GM21723 (cell line): Measurements from ENCODE around the gene YOD1.
A peak's percentile ranks its signal among the peaks of the same experiment; 100 is the strongest.

Experiments
- ATAC-seq: cut with Tn5 transposase; IDR thresholded peaks from one replicate; pipeline ENCODE4 v1.9.1; 2021; ENCODE audit warnings: mild to moderate bottlenecking, moderate library complexity; ENCODE audit not compliant: unreplicated experiment

YOD1 gene

DNA sequence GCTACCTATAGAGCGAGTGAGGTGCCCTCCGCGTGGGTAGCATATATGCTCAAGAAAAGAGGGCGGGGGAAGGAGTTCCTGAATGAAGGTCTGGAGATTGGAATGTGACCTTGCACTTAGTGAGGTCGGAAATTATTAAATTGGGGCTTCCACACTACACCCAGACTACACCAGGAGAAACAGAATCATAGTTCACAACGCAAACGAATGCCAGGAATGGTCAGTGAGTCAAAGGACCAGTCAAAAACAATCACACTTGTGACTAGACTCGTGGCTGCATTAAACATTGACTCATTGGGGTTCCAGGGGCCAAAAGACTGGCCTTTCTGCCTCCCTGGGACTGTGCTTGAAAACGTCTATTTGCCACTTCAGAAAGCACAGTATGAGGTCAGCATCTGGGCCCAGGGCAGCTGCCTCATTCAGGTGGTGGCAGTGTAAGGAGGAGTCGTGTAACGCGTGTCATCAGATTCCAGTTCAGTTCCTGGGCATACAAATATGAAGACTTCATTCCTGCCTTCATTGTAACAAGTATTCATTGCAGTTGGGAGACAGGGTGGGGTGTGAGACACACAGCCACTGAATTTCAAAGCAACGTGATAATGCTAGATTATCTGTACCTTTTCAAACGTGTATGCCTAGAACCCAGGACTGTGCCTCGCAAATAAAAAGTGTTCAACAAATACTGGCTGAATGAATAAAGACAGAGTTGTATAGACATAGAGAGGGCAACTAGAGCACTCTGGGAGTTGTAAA, at the start of gene YOD1:
TSS of gene YOD1 (minus strand) at position 18 of the 753 bp plus-strand sequence. CDS start 178 bp downstream, outside the sequence.
- ATAC-seq = no peak

DNA sequence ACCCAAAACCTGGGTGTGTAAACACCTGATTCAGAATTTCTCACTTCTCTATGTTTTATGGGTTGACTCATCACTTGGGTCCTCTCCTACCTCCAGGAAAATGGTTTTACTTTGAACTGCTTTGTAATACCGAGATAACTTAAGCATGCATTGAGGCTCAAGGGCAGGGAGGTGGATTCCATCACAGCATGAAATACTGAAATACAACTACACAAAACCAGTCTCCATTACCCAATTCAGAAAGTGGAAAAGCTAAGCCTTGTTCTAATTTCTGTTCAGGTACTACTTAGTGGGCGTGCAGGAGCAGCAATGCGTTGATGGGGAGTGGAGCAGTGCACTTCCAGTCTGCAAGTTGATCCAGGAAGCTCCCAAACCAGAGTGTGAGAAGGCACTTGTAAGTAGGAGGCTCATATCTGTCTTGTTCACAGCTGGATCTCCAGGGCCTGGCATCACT, 46.9 kb upstream of the YOD1 start:
- ATAC-seq = peak; percentile 80

DNA sequence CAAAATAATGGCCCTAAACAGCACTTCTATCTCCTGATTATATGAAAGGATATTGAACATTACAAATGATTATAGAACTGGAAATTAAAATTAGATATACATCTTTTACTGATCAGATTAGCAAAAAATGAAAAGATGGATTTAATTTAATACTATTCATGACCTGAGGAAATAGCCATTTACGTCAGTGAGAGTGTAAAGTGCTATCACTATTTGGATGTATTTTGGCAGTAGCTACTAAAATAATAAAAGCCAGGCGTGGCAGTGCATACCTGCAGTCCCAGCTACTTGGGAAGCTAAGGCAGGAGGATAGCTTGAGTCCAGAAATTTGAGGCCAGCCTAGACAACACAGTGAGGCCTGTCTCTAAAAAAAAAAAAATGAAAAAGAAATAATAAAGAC, 42.9 kb upstream of the YOD1 start:
- no peak for ATAC-seq

DNA sequence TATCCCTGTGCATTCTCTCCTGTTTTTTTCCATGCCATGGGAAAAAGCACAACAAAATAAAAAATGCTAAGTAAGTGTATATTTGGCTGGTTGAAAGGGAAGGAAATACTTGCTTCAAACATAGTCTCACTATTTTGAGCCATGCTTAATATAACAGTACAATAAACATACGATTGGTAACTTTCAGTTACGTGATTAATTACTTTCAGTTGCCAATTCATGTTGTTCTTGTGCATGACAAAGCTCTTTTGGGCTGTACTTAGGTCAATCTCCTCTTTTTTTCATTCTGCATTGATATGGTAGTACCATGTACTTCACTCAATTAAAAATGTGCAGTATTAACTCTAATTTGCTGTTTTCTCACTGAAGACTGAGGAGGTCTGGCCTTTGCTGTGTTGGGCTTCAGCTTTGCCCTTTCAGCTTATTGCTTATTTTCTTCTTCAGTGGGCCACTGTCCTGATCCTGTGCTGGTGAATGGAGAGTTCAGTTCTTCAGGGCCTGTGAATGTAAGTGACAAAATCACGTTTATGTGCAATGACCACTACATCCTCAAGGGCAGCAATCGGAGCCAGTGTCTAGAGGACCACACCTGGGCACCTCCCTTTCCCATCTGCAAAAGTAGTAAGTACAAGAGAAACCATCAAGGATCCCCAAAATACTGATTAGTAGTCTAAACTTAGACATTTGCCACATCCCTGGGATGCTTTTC, 40.3 kb upstream of the YOD1 start:
- ATAC-seq = no peak

DNA sequence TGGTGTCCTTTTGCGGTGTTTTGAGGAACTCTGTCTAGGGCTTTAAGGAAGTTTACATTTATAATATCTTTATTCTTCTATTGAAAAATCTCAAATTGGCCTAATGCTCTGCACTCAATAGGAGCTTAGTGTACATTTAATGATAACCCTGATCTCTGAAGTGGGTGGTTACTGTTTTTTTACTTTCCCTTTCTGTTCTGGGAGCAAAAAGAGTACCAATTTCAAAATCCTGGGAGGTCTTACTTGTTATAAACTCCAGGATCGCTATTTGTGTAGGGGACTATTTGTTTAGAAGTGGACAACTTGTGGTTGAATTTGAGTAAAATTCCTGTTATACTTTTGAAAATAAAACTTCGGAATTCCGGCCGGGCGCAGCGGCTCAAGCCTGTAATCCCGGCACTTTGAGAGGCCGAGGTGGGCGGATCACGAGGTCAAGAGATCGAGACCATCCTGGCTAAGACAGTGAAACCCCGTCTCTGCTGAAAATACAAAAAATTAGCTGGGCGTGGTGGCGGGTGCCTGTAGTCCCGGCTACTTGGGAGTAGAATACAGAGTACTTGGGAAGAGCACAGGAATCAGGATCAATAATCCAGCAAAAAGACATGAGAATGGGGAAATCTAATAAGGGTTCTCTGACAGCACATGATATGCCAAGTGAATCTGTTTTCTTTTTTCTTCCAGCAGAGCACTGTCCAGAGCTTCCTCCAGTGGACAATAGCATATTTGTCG, 38.8 kb upstream of the YOD1 start:
- ATAC-seq = no peak

DNA sequence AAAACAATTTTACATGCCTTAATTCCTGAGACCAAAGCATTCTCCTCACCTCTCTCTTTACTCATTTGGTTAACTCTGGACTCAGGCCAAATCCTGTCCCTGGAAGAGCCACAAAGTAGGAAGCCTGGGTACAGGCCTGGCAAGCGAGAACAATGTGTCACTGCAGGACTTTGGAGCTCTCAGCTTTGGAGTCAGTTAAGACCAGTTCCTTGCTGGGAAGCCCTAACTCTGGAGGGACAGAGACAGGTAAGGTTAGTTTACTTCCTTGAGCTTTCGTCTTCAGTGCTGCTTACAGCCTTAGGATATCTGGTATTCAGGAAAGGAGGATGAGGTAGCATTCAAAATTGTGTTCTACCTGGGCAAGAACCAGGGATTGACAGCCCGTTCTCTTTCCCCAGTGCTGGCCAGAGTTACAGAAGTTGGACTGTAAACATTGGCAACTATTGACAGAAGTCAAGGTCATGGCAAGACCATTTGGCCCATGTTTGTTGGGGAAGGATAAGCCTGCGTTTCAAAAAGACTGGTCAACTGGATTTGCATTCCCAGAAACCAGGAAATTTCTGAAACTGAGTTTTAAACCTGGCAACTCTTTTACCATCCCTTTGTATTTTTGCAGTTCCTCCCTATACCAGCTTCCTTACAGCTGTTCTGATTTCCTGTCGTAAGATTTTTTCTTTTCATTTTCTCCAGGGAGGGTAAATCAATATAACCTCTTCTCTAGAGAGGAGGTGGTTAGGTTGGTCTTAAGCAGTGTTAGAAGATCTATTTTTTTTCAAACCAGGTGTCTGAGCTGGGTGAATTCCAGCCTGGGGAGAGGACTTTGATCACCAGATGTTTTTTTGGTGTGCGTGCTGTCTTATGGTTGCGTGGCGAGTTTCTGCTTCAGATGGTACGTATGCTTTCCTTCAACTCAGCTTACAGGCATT, 38.0 kb upstream of the YOD1 start, which contains the start of gene C4BPB:
TSS of gene C4BPB (plus strand) at position 160 of the 926 bp plus-strand sequence. CDS start at position 832, 672 bp downstream.
- no peak for ATAC-seq

DNA sequence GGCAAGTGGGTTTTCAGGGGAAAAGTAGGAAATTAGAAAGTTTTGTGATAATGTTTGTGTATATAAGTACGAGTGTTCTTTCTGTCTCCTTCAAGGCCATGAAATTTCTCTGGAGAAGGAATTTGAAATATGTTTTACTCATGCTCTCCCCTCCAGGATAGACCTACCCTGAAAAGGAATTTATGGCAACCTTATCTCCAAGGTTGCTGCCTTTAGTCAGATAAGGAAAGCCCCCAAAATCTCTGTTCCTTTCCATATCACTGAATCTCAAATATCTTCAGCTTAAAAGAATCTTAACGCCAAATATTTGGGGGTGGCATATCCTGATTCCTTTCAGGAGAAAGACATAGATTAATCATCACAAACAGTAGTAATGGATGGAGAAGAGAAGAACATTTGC, 37.2 kb upstream of the YOD1 start:
- no peak for ATAC-seq

DNA sequence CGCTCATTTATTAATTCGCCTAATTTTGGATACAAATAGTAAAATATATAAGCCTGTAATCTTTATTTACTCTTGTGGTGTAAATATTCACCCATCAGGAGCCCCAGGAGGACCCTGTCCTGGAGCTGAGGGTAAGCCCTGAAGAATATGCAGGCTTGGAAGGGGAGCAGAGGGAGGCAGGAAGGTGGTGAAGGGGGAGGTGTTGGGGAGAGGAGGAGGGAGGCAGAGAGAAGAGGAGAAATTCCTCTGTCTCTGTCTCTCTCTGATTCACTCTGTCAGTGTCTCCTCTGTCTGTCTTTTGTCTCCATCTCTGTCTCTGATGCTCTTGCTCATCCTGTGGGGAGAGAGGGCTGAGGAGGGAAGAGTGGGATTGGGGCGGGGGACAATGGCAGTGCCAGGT, 34.9 kb upstream of the YOD1 start:
- ATAC-seq = no peak

DNA sequence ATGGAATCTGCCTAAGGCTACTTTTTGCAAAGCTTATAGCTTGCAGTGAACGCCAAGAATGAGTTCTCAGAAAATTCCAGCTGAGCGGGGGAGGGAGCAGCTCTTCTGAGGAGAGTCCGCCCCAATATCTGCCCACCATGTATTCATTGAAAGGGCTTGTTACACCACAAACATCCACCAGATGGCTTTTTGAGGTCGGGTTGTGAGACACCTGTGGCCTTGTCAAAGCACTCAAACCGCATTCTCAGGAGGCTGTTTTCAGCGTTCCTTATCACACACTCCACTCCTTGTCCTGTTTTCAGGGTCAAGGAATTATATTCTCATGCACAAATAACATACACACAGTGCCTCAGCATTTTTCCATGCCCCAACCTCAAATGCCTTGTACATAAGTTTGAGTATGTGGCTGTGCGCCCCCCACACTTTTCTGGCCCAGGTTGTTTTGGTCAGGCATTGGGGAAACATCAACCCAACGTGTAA, 33.7 kb upstream of the YOD1 start:
- ATAC-seq = peak; percentile 67

DNA sequence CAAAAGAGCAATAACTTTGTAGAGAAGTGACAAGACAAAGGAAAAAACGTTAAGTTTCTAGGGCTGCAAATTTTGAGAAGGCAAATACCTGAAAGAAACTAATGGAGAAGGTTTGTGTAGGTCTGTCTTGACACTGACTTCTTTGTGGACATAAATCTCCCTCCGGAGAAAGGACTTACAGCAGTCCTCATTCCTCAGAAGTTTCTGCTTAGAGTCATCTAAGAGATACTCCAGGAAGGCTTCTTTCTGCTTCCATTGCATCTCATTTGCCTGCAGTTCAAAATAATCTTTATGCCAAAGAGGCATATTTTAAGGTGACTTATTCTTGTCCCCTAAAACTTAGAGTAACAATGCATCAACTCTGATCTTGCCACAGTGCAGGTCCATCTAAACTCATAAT, 33.2 kb upstream of the YOD1 start:
- no peak for ATAC-seq

DNA sequence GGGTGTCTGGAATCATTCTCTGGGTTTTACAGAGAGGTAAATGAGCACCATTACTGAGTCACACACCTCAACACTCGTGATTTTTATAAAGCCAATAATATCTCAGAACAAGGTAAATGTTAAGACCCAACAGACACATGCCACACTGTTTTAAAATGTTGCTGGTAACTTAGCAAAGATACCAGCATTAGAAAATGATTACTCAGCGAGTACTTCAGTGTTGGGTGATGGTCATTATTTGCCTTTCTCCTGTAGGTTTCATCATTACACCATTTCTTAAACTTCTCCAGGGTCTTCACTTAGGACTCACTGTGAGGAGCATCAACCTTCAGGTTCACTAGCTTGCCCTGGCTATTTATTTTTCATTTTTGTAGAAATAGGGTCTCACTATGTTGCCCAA, 30.8 kb upstream of the YOD1 start:
- no peak for ATAC-seq

DNA sequence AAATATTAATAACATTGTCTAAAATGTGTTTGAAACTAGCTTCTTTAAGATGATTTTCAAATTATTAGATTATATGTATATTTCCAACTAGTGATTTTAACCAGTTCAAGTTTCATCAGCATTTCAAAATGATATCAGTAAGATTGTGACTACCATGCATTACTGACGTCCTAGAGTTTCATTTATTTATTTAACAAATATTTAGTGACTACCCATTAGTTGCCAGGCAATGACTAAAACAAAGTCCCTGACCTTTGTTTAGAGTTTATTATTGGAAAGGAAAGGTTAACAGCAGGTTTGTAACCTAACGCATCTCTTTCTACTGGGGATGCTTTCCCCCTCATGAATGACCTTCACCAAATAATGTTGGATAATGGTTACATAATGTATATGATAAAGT, 30.1 kb upstream of the YOD1 start:
- ATAC-seq = no peak

DNA sequence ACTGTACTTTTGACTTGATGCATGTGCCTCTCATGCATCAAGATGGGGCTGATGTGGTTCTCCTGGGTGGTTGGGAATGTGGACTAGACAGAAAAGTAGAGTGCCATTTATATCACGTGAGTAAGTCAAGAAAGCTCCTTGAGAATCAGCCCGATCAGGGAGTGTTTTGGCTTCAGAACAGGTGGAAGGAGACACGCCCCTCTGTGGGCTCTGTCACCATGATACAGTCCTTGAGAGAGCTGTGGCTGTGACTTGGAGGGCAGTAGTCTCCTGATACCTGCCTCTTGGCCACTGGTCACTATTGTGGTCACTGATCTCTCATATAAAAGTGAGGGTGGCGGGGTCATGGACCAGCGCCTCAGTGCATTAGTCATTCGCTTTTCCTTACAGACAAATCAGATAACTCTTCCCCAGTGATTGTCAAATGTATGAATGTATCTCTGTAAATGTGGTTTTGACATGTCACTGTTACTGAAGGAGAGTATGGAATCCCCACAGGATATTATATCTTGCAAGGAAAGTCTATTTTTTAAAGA, 28.8 kb upstream of the YOD1 start:
- ATAC-seq = no peak

DNA sequence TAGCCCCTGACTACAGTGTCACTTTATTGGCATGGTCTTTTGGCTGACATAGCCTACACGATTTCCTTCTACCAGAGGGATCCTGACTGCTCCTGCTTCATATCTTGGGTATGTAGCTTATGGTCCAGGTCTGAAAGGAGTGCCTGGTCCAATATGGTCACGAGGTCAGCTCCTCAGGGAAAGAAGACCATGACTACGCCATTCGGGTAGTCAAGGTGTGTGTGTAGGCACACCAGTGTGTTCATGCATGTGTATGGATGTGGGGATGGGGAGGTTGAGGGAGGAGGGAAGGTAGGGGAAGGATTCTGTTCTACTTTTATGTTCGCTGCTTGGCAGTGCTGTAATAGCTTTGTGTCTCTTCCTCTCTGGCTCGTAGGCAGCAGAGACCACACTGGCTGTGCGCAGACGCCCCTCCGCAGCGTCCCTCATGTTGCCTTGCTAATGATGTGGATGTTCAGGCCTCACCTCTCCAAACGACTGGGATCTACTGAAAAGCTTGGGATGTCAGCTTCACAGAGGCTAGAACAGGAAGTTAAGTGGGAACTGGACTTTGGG, 27.6 kb upstream of the YOD1 start:
- no peak for ATAC-seq

DNA sequence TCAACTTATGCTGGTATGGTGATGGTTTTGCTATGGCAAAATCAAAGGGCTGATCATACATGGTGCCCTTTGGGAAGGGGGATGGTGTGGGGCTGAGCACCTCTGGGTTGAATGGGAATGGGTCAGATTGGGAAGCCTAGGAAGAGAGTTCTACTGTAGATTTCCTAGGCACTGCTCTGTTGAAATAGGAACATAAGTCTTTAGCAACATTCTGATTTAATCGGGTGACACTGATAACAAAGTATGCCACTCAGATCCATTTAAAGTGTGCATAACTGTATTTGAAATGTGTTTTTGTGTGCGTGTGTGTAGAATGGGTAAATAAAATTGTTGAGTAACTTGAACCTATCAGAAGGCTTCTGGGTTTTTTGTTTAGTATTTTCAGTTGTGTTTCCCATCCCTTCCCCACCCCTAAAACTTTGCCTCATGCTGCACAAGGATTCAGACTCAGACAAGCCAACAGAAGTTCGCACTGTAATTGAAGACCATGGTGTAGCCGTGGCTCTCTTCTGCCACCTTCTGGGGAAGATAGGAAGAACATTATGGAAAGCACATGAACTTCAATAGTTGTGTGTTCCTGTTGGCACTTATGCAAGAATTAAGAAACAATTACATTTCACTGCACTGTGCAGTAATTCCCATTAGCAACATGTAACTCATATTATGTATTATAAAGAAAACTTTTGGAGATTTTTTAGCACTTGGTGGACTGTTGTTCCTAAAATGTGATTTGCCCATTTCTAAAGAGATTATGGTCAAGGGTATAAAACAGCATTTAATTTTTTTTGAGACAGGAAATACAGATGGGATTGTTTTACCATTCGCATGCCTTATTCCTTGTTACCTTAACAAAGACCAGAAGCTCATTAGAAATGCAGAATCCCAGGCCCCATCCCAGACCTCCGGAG, 26.7 kb upstream of the YOD1 start:
- peak; percentile 62 for ATAC-seq

DNA sequence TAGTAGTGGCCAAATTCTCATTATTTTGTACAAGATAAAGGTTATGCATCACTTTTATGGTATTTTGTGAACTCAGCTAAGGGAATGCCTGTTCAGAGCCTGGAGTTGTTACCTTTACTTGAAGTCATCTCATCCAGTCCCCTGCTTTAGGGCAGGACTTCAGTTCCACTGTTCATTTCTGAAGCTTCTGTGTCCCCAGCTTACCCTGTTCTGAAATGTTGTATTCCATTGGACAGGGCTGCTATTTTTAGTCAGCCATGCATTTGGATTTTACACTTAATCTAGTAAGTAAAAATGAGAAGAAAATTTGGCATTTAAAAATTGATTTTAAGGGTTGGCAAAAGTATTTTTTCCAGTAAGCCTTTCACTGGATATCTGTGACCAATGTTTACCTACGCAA, 26.0 kb upstream of the YOD1 start:
- no peak for ATAC-seq

DNA sequence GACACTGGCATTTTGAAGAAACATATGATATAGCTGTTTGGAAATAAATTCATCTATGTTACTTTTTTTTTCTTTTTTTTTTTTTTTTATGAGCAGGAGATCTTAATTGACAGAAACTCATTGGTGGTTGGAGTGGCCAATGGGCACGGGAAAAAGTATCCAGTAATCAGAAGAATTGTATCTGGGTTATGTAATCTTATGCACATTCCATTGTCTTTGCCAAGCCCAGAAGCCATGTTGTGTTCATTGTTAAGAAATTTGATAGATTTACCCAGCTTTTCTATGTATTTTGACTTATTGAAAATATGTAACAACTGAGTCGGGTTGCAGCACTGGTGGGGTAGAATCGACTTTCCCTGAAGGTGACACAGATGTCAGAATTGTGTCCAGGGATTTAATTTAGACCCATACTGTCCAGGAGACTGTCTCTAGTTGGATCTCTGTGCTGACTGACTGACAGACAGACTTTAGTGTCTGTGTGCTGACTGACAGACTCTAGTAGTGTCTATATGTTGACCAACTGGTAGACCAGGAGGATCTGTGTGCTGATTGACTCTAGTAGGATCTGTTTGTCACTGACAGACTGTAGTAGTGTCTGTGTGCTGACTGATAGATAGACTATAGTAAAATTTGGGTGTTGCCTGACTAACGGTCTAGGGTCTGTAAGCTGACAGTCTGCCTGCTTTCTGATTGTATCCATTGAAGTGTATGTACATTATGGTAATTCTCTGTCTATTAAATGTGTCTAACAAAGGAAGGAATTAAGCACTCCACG, 25.4 kb upstream of the YOD1 start:
- ATAC-seq = no peak
